Memory B cell (primary cell): ENCODE results near the gene GPR157.

Experiments
- ATAC-seq: fragments of 150-1000 bp; cut with Tn5 transposase; 2 replicates; pipeline ENCODE4 v1.10.0; 2021; ENCODE audit warnings: low read depth, mild to moderate bottlenecking, moderate library complexity
- DNase-seq, 2 donors: peaks; one replicate each; pipeline ENCODE4 v3.0.0; 2022; ENCODE audit warnings: low spot score in 2 of 2
- H3K27ac Mint-ChIP-seq: one replicate; pipeline ENCODE4 v1.8.0; 2022; ENCODE audit warnings: mild to moderate bottlenecking, moderate library complexity, mixed read lengths
- H3K27me3 Mint-ChIP-seq: one replicate; pipeline ENCODE4 v1.8.0; 2022; ENCODE audit warnings: mixed read lengths
- H3K36me3 Mint-ChIP-seq: one replicate; pipeline ENCODE4 v1.8.0; 2022; ENCODE audit warnings: mild to moderate bottlenecking, mixed read lengths
- H3K4me1 Mint-ChIP-seq: one replicate; pipeline ENCODE4 v1.8.0; 2022; ENCODE audit warnings: mixed read lengths
- H3K4me3 Mint-ChIP-seq: one replicate; pipeline ENCODE4 v1.8.0; 2022; ENCODE audit warnings: mild to moderate bottlenecking, moderate library complexity, mixed read lengths
- H3K9me3 Mint-ChIP-seq: one replicate; pipeline ENCODE4 v1.8.0; 2022; ENCODE audit warnings: mixed read lengths

Gene GPR157, protein sequence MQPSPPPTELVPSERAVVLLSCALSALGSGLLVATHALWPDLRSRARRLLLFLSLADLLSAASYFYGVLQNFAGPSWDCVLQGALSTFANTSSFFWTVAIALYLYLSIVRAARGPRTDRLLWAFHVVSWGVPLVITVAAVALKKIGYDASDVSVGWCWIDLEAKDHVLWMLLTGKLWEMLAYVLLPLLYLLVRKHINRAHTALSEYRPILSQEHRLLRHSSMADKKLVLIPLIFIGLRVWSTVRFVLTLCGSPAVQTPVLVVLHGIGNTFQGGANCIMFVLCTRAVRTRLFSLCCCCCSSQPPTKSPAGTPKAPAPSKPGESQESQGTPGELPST

DNA sequence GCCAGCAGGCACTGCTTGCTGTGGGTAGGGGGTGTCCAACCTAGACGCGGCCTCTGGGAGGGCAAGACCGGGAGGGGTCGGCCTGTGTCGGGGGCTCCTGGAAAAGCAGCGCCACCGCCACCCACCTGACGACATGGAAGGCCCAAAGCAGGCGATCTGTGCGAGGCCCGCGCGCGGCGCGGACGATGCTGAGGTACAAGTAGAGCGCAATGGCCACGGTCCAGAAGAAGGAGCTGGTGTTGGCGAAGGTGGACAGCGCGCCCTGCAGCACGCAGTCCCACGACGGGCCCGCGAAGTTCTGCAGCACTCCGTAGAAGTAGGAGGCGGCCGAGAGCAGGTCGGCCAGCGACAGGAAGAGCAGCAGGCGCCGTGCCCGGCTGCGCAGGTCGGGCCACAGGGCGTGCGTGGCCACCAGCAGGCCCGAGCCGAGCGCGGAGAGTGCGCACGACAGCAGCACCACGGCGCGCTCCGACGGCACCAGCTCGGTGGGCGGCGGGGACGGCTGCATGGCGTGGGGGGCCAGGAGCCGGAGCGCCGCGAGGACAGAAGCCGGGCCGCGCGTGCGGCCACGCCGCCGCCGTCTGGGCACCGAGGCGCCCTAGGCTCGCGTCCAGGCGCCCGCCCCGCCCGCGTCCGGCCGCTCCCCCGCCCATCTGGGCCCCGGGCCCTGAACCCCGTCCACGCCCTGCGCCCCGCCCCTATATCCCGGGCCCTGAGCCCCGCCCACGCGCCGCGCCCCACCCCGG is at the start of gene GPR157:
Gene GPR157 (minus strand): TSS at position 583 of the 746 bp plus-strand sequence. CDS start 75 bp downstream, at position 508.
- Mint-ChIP-seq H3K27me3 (no peaks in the 10 kb centered on the region), H3K36me3 (no peaks in the 10 kb centered on the region), H3K27ac (peak within 1 kb of the TSS; percentile 84), H3K9me3 (no peaks in the 10 kb centered on the region), H3K4me3 (peak within 1 kb of the TSS; percentile 95), H3K4me1 (peaks cover 24% of the 10 kb centered on the region)
- DNase-seq (peak; percentile 68 to 73), ATAC-seq (peak; percentile 78)

DNA sequence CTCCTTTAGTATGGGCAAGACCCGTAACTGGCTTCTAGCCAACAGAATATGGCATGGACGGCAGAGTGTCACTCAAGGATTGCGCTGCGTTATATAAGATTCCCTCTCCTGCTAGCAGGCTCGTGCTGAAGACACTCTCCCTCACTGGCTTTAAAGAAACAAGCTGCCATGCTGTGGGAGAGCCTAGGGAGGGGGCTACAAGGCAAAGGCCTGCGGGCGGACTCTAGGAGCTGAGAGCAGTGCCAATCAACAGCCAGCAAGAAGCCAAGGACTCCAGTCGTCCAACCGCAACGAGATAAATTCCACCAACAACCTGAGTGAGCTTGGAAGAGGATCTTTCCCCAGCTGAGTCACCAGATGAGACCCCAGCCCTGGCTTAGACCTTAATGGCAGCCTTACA is 45.9 kb upstream of the GPR157 start:
- Mint-ChIP-seq H3K27ac (no peak overlapping the region), H3K4me3 (no peak overlapping the region), H3K27me3 (peaks cover 16% of the 10 kb centered on the region), H3K4me1 (peaks cover 3% of the 10 kb centered on the region), H3K36me3 (peaks cover 1% of the 10 kb centered on the region), H3K9me3 (no peaks in the 10 kb centered on the region)
- ATAC-seq = no peak
- no peak for DNase-seq

DNA sequence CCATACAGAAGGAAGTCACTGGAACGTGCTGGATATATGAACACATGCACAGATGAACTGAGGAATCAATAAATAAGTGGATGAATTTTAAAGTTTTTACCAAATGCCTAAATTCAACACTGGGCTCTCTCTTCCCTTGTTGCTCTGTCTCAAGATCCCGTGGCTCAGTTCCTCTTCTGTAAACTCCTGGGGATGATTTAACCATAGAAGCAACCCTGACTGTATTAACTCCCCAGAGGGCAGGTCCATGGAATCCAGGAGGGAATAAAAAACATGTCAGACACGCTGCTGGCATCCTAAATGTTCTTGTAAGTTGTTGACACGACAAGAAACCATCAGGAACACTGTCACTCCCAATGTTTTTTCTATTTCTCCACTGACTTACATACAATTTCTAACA is 45.3 kb upstream of the GPR157 start:
- no peak for ATAC-seq

DNA sequence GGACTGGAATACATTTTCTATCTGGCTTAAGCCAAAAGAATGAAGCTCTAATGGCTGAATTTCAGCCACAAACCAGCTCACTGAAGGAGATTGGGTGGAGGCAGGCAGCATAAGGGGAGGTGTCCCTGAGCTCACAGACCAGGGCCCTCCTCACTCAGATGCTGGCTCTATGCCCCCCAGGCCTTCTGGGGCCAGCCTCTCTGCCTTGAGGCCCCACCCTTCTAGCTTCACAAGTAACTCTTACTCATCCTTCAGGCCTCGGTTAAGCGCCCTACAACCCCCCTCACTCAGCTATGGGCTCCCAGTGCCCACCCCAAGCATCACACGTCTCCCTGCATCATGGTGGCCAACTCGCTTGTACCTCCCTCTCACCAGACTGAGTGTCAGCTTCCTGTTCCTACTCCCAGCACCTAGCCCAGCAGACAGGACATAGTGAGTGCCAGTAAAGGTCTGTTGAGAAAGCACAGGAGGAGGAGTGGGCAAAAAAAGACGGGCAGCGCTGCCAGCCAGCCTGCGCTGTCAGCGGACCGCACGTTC is 40.8 kb upstream of the GPR157 start:
- H3K36me3 Mint-ChIP-seq = no peaks in the 10 kb centered on the region
- DNase-seq (no peak), ATAC-seq (no peak)
- peaks cover 5% of the 10 kb centered on the region for H3K27me3 Mint-ChIP-seq
- H3K4me1 Mint-ChIP-seq = peaks cover 2% of the 10 kb centered on the region
- no peaks in the 10 kb centered on the region for H3K9me3 Mint-ChIP-seq
- H3K27ac Mint-ChIP-seq = no peak overlapping the region
- H3K4me3 Mint-ChIP-seq = no peak overlapping the region

More for the DNA sequence above, 45.3 kb upstream of the GPR157 start:
- Mint-ChIP-seq H3K36me3 (peaks cover 1% of the 10 kb centered on the region), H3K27ac (no peak overlapping the region), H3K4me3 (no peak overlapping the region), H3K4me1 (no peaks in the 10 kb centered on the region), H3K9me3 (no peaks in the 10 kb centered on the region), H3K27me3 (peaks cover 16% of the 10 kb centered on the region)
- no peak for DNase-seq

DNA sequence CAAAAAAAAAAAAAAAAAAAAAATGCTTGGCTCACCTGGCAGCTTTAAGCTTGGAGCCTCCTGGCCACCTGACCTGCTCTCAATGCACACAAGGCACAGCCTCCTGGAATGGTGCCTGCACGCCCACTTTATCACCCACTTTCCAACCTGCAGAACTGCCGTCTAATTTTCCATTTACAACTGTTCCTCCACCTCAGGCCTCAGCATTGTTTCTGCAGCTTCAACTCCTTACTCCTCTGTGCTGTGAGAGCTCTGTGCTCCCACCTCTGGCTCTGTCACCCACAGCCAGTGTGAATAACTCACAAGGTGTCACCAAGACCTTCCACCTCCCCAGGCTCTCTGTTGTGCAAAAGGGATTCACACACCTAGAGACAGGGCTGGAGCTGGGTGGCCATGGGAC is 38.7 kb upstream of the GPR157 start:
- Mint-ChIP-seq H3K27me3 (peaks cover under 1% of the 10 kb centered on the region), H3K27ac (no peak overlapping the region), H3K4me1 (peaks cover 15% of the 10 kb centered on the region), H3K36me3 (no peaks in the 10 kb centered on the region), H3K4me3 (no peak overlapping the region), H3K9me3 (no peaks in the 10 kb centered on the region)
- ATAC-seq = no peak
- DNase-seq = no peak

DNA sequence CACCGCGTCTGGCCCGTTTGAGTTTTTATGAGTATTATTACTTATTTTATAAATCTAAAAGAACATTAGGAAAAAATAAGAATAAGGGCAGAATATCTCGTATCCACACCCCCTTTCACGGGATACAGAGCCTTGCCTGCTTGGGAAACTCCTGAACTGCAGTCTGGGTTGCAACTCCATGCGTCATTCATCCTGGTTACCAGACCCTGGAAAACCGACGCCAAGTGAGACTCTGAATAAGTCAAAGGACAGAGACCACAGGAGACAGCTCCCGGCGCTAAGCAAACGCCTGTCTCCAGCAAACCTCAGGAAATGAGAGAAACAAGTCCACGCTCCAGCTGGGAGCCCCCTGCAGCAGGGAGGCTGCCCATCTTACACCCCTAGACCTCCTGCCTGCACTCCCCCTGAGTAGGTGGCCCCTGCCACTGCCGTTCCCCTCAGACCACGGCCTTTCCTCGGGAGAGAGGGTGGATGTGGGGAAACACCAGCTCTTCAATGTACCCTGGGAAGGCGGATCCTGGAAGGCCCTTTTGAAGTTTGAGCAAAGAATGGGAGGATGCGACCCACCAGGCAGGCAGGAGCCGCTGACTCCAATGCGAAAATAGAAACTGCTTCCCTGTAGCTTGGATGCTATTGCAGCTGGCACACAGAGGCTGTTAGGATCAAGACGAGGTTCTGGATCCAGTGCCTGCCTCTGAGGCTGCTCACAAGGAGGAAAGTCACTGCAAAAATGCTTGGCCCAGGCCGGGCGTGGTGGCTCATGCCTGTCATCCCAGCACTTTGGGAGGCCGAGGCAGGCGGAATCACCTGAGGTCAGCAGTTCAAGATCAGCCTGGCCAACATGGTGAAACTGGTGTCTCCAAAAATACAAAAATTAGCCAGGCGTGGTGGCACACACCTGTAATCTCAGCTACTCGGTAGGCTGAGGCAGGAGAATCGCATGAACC is 37.7 kb upstream of the GPR157 start:
- H3K9me3 Mint-ChIP-seq = no peaks in the 10 kb centered on the region
- peaks cover 15% of the 10 kb centered on the region for H3K4me1 Mint-ChIP-seq
- no peak for ATAC-seq
- no peaks in the 10 kb centered on the region for H3K27me3 Mint-ChIP-seq
- H3K27ac Mint-ChIP-seq = no peak overlapping the region
- no peak overlapping the region for H3K4me3 Mint-ChIP-seq
- no peak for DNase-seq
- no peaks in the 10 kb centered on the region for H3K36me3 Mint-ChIP-seq

DNA sequence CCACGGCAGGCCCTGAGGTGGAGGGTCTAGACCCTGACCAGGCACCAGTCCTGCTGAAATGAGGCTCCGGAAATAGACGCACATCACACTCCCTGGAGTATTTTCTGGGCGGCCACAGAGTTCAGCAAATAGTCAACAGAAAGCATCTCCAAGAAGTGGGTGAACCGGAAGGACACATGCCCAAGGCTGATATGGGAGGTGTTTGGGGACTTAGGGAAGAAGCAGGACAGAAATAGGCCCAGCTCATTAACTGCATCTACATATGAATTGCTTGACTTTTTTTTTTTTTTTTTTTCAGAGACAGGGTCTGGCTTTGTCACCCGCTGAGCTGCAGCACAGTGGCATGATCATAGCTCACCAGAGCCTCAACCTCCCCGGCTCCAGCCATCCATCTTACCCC is 36.5 kb upstream of the GPR157 start:
- H3K27ac Mint-ChIP-seq = no peak overlapping the region

DNA sequence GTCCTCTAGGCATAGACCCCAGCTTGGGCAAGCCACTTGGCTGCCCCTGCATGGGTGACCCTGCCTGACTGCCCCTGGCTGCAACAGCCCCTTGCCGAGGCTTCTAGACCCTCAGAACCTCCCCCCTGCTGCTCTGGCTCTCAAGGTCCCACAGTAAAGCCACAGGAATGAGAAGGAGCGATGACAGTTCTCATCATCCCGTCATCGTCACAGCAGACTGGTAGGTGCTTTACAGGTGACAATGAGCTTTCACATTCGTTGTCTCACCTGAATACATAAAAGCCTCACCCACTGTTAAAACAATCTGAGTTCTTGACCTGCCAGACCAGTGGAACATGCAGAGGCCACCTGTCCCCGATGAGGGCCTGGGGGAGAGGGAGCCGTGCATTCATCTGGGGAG is 36.0 kb upstream of the GPR157 start:
- ATAC-seq = no peak
- H3K9me3 Mint-ChIP-seq = no peaks in the 10 kb centered on the region
- H3K27me3 Mint-ChIP-seq = no peaks in the 10 kb centered on the region
- no peak overlapping the region for H3K27ac Mint-ChIP-seq
- DNase-seq = no peak
- H3K4me1 Mint-ChIP-seq = peaks cover 15% of the 10 kb centered on the region
- H3K36me3 Mint-ChIP-seq = no peaks in the 10 kb centered on the region
- no peak overlapping the region for H3K4me3 Mint-ChIP-seq

More for the DNA sequence above, 36.5 kb upstream of the GPR157 start:
- no peaks in the 10 kb centered on the region for H3K36me3 Mint-ChIP-seq
- DNase-seq (no peak), ATAC-seq (no peak)
- H3K4me3 Mint-ChIP-seq = no peak overlapping the region
- no peaks in the 10 kb centered on the region for H3K9me3 Mint-ChIP-seq
- no peaks in the 10 kb centered on the region for H3K27me3 Mint-ChIP-seq
- H3K4me1 Mint-ChIP-seq = peaks cover 15% of the 10 kb centered on the region

DNA sequence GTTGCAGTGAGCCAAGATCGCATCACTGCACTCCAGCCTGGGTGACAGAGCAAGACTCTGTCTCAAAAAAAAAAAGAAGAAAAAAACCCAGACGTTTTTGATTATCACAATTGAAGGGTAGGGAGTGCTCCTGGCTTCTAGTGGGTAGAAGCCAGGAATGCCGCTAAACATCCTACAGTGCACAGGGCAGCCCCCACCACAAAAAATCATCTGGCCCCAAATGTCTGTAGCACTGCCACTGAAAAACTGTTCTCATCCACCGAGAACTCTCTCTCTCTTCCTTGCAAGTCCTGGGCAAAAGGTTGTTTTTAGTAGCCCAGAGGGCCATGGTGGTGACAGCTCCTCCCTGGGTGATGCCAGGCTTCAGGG is 35.6 kb upstream of the GPR157 start:
- no peak overlapping the region for H3K4me3 Mint-ChIP-seq
- H3K36me3 Mint-ChIP-seq = no peaks in the 10 kb centered on the region
- no peaks in the 10 kb centered on the region for H3K9me3 Mint-ChIP-seq
- no peak overlapping the region for H3K27ac Mint-ChIP-seq
- ATAC-seq (no peak), DNase-seq (no peak)
- no peaks in the 10 kb centered on the region for H3K27me3 Mint-ChIP-seq
- H3K4me1 Mint-ChIP-seq = peaks cover 15% of the 10 kb centered on the region

DNA sequence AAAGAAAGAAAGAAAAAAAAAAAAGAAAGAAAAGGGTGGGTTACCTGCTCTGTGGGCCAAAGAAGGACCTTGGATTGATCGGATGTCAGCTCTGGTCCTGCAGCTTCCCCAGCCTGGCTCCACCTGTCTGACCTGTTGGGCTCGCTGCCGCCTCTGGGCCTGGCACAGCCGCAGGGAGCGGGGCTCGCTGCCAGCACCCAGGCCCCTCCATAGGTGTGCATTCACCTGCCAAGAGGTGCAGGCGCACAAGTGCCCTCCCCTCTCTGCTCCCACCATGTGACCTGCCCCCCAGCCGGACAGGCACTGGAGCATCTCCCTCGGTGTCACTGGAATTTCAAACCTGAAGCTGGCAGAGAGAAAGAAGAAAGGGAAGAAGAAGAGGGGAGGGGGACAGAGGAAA is 33.1 kb upstream of the GPR157 start:
- no peak for DNase-seq
- H3K9me3 Mint-ChIP-seq = no peaks in the 10 kb centered on the region
- no peak overlapping the region for H3K27ac Mint-ChIP-seq
- H3K27me3 Mint-ChIP-seq = peaks cover 1% of the 10 kb centered on the region
- H3K36me3 Mint-ChIP-seq = no peaks in the 10 kb centered on the region
- H3K4me1 Mint-ChIP-seq = peaks cover 15% of the 10 kb centered on the region
- no peak overlapping the region for H3K4me3 Mint-ChIP-seq
- ATAC-seq = no peak

DNA sequence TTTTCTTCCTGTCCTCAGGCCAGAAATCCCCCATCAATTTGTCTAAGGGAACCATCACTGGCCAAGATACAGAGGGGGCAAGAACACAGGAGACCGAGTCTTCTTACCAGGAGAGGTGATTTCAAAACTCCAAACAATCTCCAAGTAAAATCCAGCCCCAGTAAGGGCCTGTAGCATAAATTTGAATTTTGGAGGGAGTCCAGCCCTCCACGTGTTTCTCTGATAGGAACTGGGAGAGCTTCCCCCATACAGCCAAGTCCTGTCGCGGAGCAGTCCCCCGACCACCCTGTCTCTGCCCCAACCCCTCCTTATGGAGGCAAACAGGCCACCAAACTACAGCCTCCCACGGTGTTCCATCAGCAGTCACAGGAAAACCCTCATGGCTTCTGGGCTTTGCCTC is 32.4 kb upstream of the GPR157 start:
- ATAC-seq (no peak), DNase-seq (no peak)
- peaks cover 15% of the 10 kb centered on the region for H3K4me1 Mint-ChIP-seq

DNA sequence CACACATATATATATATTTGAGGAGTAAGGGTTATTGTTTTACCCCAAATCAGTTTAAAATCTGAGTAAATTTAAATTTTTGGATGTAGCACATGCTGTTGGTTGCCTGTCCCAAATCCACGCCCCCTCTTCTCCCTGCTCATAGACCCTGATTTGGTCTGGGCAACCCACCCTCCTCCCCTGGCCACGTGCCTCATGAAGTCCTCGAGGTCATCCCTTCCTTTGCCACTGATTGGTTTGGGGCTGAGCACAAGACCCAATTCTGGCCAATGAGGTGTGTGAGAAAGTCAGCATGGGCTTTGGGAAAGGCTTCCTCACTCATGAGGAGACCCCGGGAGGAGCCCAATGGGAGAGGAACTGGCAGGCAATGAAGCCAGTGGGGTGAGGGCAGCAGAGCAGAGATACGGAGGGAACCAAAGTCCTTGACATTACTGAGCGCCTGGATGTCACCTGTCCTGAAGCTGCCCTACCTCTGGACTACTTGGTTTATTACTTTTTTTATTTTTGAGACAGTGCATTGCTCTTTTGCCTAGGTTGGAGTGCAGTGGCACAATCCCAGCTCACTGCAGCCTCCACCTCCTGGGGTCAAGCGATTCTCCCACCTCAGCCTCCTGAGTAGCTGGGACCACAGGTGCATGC is 31.3 kb upstream of the GPR157 start:
- no peak overlapping the region for H3K4me3 Mint-ChIP-seq
- H3K4me1 Mint-ChIP-seq = peaks cover 15% of the 10 kb centered on the region
- ATAC-seq = no peak
- H3K9me3 Mint-ChIP-seq = no peaks in the 10 kb centered on the region
- no peak overlapping the region for H3K27ac Mint-ChIP-seq
- peaks cover 1% of the 10 kb centered on the region for H3K27me3 Mint-ChIP-seq
- DNase-seq = no peak
- no peaks in the 10 kb centered on the region for H3K36me3 Mint-ChIP-seq

More for the DNA sequence above, 32.4 kb upstream of the GPR157 start:
- Mint-ChIP-seq H3K36me3 (no peaks in the 10 kb centered on the region), H3K9me3 (no peaks in the 10 kb centered on the region), H3K27ac (no peak overlapping the region), H3K4me3 (no peak overlapping the region), H3K27me3 (peaks cover 1% of the 10 kb centered on the region)

DNA sequence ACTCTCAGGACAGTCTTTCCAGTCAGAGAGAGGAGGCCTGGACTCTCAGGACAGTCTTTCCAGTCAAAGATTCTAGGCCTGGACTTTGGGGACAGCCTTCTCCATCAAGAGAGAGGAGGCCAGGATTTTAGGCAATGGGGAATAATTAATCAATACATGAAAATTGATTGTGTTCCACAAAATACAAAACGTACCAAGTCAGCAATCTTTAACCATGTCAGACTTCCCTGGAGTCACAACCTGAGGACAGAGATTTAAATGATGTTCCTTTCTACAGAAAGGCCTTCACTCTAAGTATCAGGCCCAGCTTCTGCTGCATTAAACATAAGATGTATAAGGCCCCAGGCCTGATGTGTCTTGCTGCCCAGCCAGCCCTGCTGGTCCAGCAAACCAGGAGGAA is 27.0 kb upstream of the GPR157 start:
- Mint-ChIP-seq H3K9me3 (no peaks in the 10 kb centered on the region), H3K4me3 (no peak overlapping the region), H3K27me3 (peaks cover 1% of the 10 kb centered on the region)

More for the DNA sequence above, 27.0 kb upstream of the GPR157 start:
- H3K27ac Mint-ChIP-seq = no peak overlapping the region
- no peaks in the 10 kb centered on the region for H3K36me3 Mint-ChIP-seq
- DNase-seq (no peak), ATAC-seq (no peak)
- H3K4me1 Mint-ChIP-seq = no peaks in the 10 kb centered on the region
